HK-2 (cell line): ENCODE results near the gene WDR13.
"Not testable (repeated sequence)": the region's sequence is repeated elsewhere in the genome, so short reads cannot be mapped to it uniquely, and the experiment has no call there.

Source experiments
- DNase-seq: peaks from one replicate; pipeline ENCODE4 v3.0.0-alpha.2; 2018; ENCODE audit not compliant: unreplicated experiment

Gene WDR13

DNA sequence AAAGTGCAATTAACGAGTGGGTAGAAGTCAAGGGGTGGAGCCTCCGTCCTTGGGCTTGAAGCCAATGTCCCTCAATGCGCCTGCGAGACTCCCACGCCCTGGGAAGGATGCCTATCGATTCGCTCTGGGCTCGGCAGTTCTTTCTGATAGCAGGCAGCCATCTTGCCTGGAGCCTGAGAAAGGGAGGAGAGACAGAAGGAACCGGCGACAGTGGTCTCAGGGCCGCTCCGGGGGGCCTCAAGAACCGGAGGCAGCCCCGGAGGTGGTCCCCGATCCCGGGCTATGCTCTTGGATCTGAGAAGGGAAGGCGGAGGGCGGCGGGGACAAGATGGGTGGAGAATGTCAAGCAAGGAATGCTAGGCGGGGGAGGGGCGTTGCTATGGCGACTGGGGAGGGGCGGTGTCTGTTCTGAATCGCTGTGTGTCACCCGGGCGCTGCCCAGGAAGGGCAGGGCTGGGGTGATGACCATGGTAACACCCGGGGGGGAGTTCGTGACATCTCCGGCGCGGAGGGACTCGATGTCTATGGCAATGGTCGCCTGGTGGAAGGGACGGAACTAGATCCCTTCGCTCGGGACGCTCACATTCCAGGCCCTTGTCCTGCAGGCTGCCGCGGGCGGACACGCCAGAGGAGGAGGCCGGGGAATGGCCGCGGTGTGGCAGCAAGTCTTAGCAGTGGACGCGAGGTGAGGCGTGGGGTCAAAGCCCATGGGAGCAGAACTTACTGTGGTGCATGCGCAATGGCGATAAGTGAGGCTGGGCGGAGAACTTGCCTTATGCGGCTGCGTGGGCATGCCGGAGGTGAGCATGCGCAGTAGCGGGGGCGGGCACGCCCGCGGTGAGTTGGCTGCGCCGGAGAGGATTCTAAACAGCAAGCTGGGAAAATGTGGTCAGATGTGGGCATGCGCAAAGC is at the start of gene WDR13:
WDR13 (plus strand) TSS at position 140 of the 912 bp plus-strand sequence; CDS start at position 645, 505 bp downstream.
- peak; percentile 94 for DNase-seq

GRCh38 chrX:48548871-48549270 is 48.4 kb upstream of the WDR13 start:
- no peak for DNase-seq

- DNase-seq: not testable (repeated sequence)
Measured at GRCh38 chrX:48555731-48556325, 41.5 kb upstream of the WDR13 start.

DNA sequence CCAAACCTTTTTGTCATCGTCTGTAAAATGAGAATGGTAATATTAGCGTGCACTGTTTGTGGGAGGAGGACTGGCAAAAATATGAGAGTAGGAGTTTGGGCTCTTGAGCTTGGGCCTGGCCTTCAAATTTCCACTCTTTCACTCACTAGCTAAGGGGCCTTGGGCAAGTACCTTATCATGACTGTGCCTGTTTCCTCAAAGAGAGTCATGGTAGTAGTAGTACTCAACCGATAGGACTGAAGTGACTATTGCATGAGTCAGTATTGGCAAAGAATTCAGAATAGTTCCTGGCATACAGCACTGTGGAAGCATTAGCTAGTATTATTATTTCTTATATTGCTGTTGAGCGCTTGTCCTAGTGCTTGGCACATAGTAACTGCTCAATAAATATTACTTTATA is 39.0 kb upstream of the WDR13 start:
- DNase-seq: no peak

DNA sequence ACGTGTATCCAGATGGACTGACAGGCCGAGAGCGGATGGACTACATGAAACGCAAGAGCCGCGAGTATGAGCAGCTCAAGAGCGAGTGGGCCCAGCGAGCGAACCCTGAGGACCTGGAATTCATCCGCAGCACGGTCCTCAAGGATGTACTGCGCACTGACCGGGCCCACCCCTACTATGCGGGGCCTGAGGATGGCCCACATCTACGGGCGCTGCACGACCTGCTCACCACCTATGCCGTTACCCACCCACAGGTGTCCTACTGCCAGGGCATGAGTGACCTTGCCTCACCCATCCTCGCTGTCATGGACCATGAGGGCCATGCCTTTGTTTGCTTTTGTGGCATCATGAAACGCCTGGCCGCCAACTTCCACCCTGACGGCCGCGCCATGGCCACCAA is 37.7 kb upstream of the WDR13 start:
- DNase-seq: no peak

- no peak for DNase-seq
Measured at GRCh38 chrX:48560056-48560455, 37.2 kb upstream of the WDR13 start.

GRCh38 chrX:48560681-48561080 is 36.6 kb upstream of the WDR13 start:
- DNase-seq: no peak

GRCh38 chrX:48569958-48570357 is 27.3 kb upstream of the WDR13 start:
- no peak for DNase-seq

GRCh38 chrX:48573690-48574269 is 23.5 kb upstream of the WDR13 start:
- DNase-seq: no peak

- peak; percentile 90 for DNase-seq
Measured at GRCh38 chrX:48574270-48575266, 22.7 kb upstream of the WDR13 start, which contains the start of gene RBM3. RBM3 (plus strand) TSS chrX:48574484; CDS start chrX:48575181, 697 bp downstream.

GRCh38 chrX:48575642-48576041 is 21.6 kb upstream of the WDR13 start:
- no peak for DNase-seq

DNA sequence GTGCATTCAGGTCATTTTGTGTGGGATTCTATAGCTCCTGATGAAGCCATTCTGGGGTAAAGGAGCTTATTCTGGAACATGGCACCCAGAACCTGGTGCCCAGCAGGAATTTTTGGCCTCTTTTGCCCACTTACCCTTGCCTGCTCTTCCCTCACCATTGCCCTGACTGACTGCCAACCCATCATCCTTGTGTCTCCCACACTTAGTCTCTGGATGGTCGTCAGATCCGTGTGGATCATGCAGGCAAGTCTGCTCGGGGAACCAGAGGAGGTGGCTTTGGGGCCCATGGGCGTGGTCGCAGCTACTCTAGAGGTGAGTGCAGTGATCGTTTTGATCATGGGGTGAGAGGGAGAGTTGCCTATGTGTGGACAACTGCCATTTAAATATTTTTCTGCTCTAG is 21.2 kb upstream of the WDR13 start:
- no peak for DNase-seq

GRCh38 chrX:48578661-48579128 is 18.6 kb upstream of the WDR13 start:
- DNase-seq: no peak

GRCh38 chrX:48579259-48579658 is 18.0 kb upstream of the WDR13 start:
- DNase-seq: no peak

DNA sequence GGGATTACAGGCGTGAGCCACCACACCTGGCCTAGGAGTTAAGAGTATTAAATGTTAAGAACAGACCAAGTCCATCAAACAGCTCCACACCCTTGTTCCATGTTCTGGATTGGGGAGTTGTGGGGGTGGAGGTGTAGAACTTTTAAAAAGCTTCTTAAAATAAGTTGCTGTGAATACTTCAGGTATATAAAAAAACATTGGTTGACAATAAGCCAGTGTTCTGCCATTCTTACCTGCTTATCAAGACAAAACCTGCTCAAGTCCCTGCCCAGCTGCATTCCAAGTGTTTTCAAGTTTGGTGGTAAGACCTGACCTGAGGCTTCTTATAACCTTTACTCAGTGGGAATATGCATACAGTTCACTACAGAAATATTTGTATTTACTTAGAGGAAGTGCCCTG is 16.6 kb upstream of the WDR13 start:
- DNase-seq: no peak

DNA sequence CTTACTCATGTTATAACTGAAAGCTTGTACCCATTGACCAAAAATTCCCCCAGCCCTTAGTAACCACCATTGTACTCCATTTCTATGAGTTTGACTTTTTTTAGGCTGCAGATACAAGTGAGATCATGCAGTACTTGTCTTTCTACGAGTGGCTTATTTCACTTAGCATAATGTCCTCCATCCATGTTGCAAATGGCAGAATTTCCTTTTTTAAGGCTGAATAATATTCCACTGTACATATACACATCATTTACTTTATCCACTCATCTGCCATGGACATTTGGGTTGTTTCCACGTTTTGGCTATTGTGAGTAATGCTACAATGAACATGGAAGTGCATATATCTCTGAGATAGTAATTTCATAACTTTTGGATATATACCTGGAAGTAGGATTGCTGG is 12.6 kb upstream of the WDR13 start:
- DNase-seq: no peak

DNA sequence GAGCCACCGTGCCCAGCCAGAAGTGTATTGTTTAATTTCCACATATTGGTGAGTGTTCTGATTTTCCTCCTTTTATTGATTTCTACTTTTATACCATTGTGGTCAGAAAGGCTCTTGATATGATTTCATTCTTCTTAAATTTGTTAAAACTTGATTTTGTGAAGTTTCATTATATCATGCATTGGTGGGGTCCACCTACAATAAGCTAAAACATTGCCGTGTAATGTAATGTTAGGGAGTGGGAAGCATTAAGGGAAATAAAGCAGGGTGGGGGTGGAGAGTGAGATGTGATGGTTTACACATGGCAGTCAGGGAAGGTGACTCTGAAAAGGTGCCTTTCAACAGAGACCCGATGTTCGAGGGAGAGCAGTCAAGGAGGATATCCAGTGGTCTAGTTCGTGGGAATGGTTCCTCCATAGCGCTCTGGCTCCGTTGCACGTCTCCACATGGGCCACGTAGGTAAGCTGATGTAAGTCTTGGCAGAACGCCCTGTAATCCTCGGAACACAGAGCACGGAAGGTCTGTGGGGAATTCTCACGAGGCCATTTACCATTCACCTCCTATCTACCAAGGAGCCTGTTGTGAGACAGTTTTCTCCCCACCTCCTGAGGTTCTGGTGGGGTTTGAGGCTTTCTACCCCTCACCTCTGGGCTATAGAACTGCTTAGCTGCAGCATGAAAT is 7.7 kb upstream of the WDR13 start:
- DNase-seq: no peak

DNA sequence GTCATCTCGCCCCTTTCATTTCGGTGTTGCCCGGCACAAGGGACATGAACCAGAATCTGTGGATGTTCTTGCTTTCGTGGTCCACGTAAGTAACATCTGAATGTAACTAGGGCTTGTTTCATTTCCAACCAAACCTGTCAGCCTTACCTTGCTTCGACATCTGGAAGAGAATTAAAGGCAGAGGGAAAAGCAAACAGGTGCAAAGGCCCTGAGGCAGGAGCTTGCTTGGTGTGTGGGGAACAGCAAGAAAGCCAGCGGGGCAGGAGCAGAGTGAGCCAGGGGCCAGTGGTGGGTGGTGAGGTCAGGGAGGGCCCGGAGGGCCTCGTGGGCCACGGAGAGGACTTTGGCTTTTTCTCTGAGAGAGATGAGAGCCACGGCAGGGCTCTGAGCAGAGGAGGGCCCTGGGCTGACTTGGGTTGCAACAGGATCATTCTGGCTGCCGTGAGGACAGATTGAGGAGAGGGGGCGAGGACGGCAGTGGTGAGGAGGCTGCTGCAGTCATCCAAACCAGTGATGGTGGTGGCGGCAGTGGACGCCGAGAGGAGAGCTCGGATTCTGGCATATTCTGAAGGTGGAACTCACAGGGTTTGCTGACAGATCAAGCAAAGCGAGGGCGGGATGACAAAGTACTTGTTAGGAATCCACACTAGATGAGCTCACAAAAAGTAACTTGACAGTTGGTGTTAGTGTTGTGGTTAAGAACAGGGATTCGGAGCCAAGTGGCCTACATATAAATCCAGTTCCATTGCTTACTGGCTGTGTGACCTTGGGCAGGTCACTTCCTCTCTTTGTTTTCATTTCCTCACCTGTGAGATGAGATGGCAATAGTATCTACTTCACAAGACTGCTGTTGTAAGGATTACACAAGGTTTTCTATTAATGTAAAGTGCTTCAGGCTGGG is 6.8 kb upstream of the WDR13 start:
- no peak for DNase-seq

GRCh38 chrX:48591255-48591791 is 6.0 kb upstream of the WDR13 start:
- peak; percentile 49 for DNase-seq
